H1 (cell line): ENCODE measurements around the gene PRRG1. TPM values are rescaled to one million over a fixed set of nuclear protein-coding genes. Genes with fewer than 3 reads are reported as not detected.
A peak's percentile ranks its signal among the peaks of the same experiment; 100 is the strongest.
"Not testable (repeated sequence)": the region's sequence is repeated elsewhere in the genome, so short reads cannot be mapped to it uniquely, and the experiment has no call there.

Source experiments
- CTCF ChIA-PET: fragments of 300-600 bp; sonication (Branson Sonifier 250); formaldehyde crosslinking; loops from one replicate; lab custom pipeline; 2021; ENCODE audit not compliant: partially characterized antibody; lab: Charles Lee
- POLR2A ChIA-PET: fragments of 300-600 bp; sonication (Branson Sonifier 250); formaldehyde crosslinking; loops from one replicate; lab custom pipeline; 2021; ENCODE audit warnings: inconsistent platforms; ENCODE audit not compliant: partially characterized antibody; lab: Charles Lee
- DNase-seq, 2 experiments: peaks; one replicate each; pipeline versions ENCODE4 v3.0.0 to v3.0.0-alpha.2; 2010 to 2022; ENCODE audit warnings: low spot score in 2 of 2, low read depth in 1 of 2, mixed read lengths in 1 of 2
- FAIRE-seq: peaks from 2 replicates; lab custom pipeline; 2011; peaks lifted over from hg19 to GRCh38; lab: Jason Lieb, UNC
- H2AFZ ChIP-seq: 2 replicates; pipeline ENCODE4 v1.8.1; 2012; ENCODE audit warnings: low read length, inconsistent platforms
- H2AK5ac ChIP-seq: 2 replicates; pipeline ENCODE4 v1.6.1; 2013; ENCODE audit warnings: low read depth, low read length
- H2BK120ac ChIP-seq: replicated peaks from 2 replicates; pipeline ENCODE3; 2013; ENCODE audit warnings: low read depth, low read length, inconsistent platforms
- H2BK12ac ChIP-seq: 2 replicates; pipeline ENCODE4 v1.6.1; 2013; ENCODE audit warnings: low read depth, low read length
- H2BK15ac ChIP-seq: 2 replicates; pipeline ENCODE4 v1.6.1; 2013; ENCODE audit warnings: low read length
- H2BK20ac ChIP-seq: 2 replicates; pipeline ENCODE4 v1.6.1; 2013; ENCODE audit warnings: low read length
- H2BK5ac ChIP-seq: 2 replicates; pipeline ENCODE4 v1.6.1; 2013; ENCODE audit warnings: low read depth, low read length
- H3K14ac ChIP-seq: 2 replicates; pipeline ENCODE4 v1.6.1; 2013; ENCODE audit warnings: inconsistent platforms; ENCODE audit not compliant: insufficient read length
- H3K18ac ChIP-seq: 2 replicates; pipeline ENCODE4 v1.6.1; 2013; ENCODE audit warnings: low read length; ENCODE audit errors: extremely low read depth
- H3K23ac ChIP-seq: 2 replicates; pipeline ENCODE4 v1.6.1; 2013; ENCODE audit warnings: inconsistent platforms; ENCODE audit not compliant: insufficient read length
- H3K23me2 ChIP-seq: 2 replicates; pipeline ENCODE4 v1.6.1; 2013; ENCODE audit warnings: low read depth, low read length
- H3K27ac ChIP-seq: 2 replicates; pipeline ENCODE4 v1.6.1; 2011; ENCODE audit warnings: low read depth, low read length, inconsistent platforms
- H3K27me3 ChIP-seq, 4 experiments: replicated peaks in 1 of 4; 1 replicate in 1 of 4; 2 replicates in 3 of 4; pipeline versions ENCODE4 v1.6.1 to v1.8.1; 2011 to 2013; ENCODE audit warnings: low read length in 3 of 4, mild to moderate bottlenecking in 3 of 4, inconsistent platforms in 2 of 4, mixed read lengths in 2 of 4, moderate library complexity in 1 of 4; ENCODE audit not compliant: control insufficient read depth in 3 of 4, insufficient read depth in 3 of 4; ENCODE audit errors: extremely low read depth in 1 of 4
- H3K36me3 ChIP-seq, 4 experiments: 2 replicates each; pipeline versions ENCODE4 v1.6.1 to v1.8.1; 2011 to 2013; ENCODE audit warnings: mild to moderate bottlenecking in 4 of 4, low read length in 3 of 4, moderate library complexity in 2 of 4, control low read depth in 1 of 4, inconsistent platforms in 1 of 4; ENCODE audit not compliant: insufficient read depth in 4 of 4, control insufficient read depth in 2 of 4
- H3K4ac ChIP-seq: replicated peaks from 2 replicates; pipeline ENCODE3; 2013; ENCODE audit warnings: low read length, low read depth, mixed read lengths, inconsistent platforms; ENCODE audit not compliant: insufficient read length
- H3K4me1 ChIP-seq, 4 experiments: replicated peaks in 1 of 4; 1 replicate in 1 of 4; 2 replicates in 3 of 4; pipeline versions ENCODE4 v1.6.1 to v1.8.1; 2011 to 2013; ENCODE audit warnings: low read length in 3 of 4, inconsistent platforms in 2 of 4, mixed read lengths in 1 of 4; ENCODE audit not compliant: insufficient read depth in 4 of 4, control insufficient read depth in 3 of 4
- H3K4me2 ChIP-seq, 2 experiments: 2 replicates each; pipeline versions ENCODE4 v1.6.1 to v1.8.1; 2011 to 2013; ENCODE audit warnings: low read depth in 2 of 2, low read length in 2 of 2, control low read depth in 1 of 2, inconsistent platforms in 1 of 2, mild to moderate bottlenecking in 1 of 2; ENCODE audit not compliant: insufficient read depth in 1 of 2
- H3K4me3 ChIP-seq, 4 experiments: fragments of 200-600, 300-600 bp in 1 of 4; sonication (generic), shearing (Covaris generic), sonication (Bioruptor Twin) in 1 of 4; 2 replicates each; pipeline versions ENCODE4 v1.5.1 to v1.8.1; 2011 to 2016; ENCODE audit warnings: low read length in 4 of 4, low read depth in 3 of 4, control low read depth in 2 of 4, inconsistent platforms in 2 of 4, mild to moderate bottlenecking in 2 of 4, mixed read lengths in 1 of 4, moderate library complexity in 1 of 4; ENCODE audit not compliant: insufficient read depth in 2 of 4; ENCODE audit errors: extremely low read depth in 1 of 4
- H3K56ac ChIP-seq: replicated peaks from 2 replicates; pipeline ENCODE3; 2013; ENCODE audit warnings: low read depth, mild to moderate bottlenecking, mixed read lengths, low read length, inconsistent platforms; ENCODE audit not compliant: insufficient read length
- H3K79me1 ChIP-seq: 2 replicates; pipeline ENCODE4 v1.6.1; 2013; ENCODE audit warnings: low read depth, low read length, control low read depth
- H3K79me2 ChIP-seq, 2 experiments: 2 replicates each; pipeline versions ENCODE4 v1.6.1 to v1.8.1; 2012 to 2013; ENCODE audit warnings: low read length in 2 of 2, mild to moderate bottlenecking in 2 of 2, inconsistent platforms in 1 of 2; ENCODE audit not compliant: insufficient read depth in 2 of 2, control insufficient read depth in 1 of 2
- H3K9ac ChIP-seq, 4 experiments: replicated peaks in 1 of 4; 1 replicate in 1 of 4; 2 replicates in 3 of 4; pipeline versions ENCODE4 v1.6.1 to v1.8.1; 2011 to 2013; ENCODE audit warnings: low read depth in 3 of 4, low read length in 3 of 4, control low read depth in 2 of 4, mild to moderate bottlenecking in 2 of 4, moderate library complexity in 2 of 4, inconsistent platforms in 1 of 4; ENCODE audit errors: extremely low read depth in 1 of 4
- H3K9me3 ChIP-seq, 2 experiments: 2 replicates each; pipeline versions ENCODE4 v1.6.1 to v1.8.1; 2012 to 2013; ENCODE audit warnings: mild to moderate bottlenecking in 2 of 2, moderate library complexity in 2 of 2, control low read depth in 1 of 2, inconsistent platforms in 1 of 2, low read depth in 1 of 2, low read length in 1 of 2, mixed read lengths in 1 of 2; ENCODE audit not compliant: insufficient read depth in 2 of 2
- H4K20me1 ChIP-seq, 2 experiments: replicated peaks in 1 of 2; 2 replicates each; pipeline versions ENCODE3 to v1.8.1; 2011 to 2013; ENCODE audit warnings: inconsistent platforms in 2 of 2, low read length in 2 of 2, mild to moderate bottlenecking in 1 of 2; ENCODE audit not compliant: insufficient read depth in 2 of 2, control insufficient read depth in 1 of 2
- H4K5ac ChIP-seq: 2 replicates; pipeline ENCODE4 v1.6.1; 2013; ENCODE audit warnings: low read length, low read depth, mixed read lengths, inconsistent platforms; ENCODE audit not compliant: insufficient read length
- H4K8ac ChIP-seq: 2 replicates; pipeline ENCODE4 v1.8.0; 2013; ENCODE audit warnings: mild to moderate bottlenecking, moderate library complexity, low read length, inconsistent platforms; ENCODE audit not compliant: insufficient read depth; ENCODE audit errors: extremely low read depth
- H4K91ac ChIP-seq: replicated peaks from 2 replicates; pipeline ENCODE3; 2013; ENCODE audit warnings: low read length, mixed read lengths, inconsistent platforms; ENCODE audit not compliant: insufficient read length
- ASH2L ChIP-seq: fragments of 200-600, 300-600 bp; sonication (generic); IDR thresholded peaks from one replicate; pipeline ENCODE4 v1.7.1; 2017; ENCODE audit warnings: low read length
- POLR2AphosphoS5 ChIP-seq: IDR thresholded peaks from 2 replicates; pipeline ENCODE4 v1.6.1; 2011; ENCODE audit warnings: low read depth, low read length
- TAF7 ChIP-seq: optimal IDR thresholded peaks from 2 replicates; pipeline ENCODE3; 2011; ENCODE audit warnings: low read depth, mild to moderate bottlenecking, inconsistent platforms, low read length, moderate library complexity, borderline replicate concordance
- WGBS, 2 experiments: shearing (Covaris generic) in 1 of 2; methylation state at CpG; one replicate each; pipeline versions ENCODE4 v1.1.6 to v1.1.7; 2013 to 2015; ENCODE audit warnings: low lambda C conversion rate in 2 of 2, mixed read lengths in 2 of 2, inconsistent platforms in 1 of 2, low coverage in 1 of 2, missing lambda C conversion rate in 1 of 2; ENCODE audit not compliant: insufficient replicate concordance in 2 of 2, insufficient coverage in 1 of 2, insufficient read length in 1 of 2; ENCODE audit errors: extremely low coverage in 1 of 2, missing lambda C conversion rate in 1 of 2; 5-methylcytosine and 5-hydroxymethylcytosine counted together
- polyA plus RNA-seq, 7 experiments: library from polyadenylated mRNA; depleted of rRNA in 3 of 7; stranded (reverse) in 5 of 7; unstranded in 2 of 7; fragments of >200 nt in 5 of 7; fragments of 200-250 nt in 2 of 7; gene quantifications; 1 replicate in 5 of 7; 2 replicates in 1 of 7; 4 replicates in 1 of 7; pipeline versions ENCODE4 v1.2.1 to v1.2.3, GENCODE V29; 2011 to 2013; ENCODE audit warnings: missing spikeins in 2 of 7, mixed read lengths in 2 of 7
- total RNA-seq: library from RNA; stranded (reverse); fragmentation: NEBNext Ultra II Directional; extraction: Animal tissue kit (Norgen Biotek cat#: 25700); gene quantifications from 2 replicates; pipeline ENCODE4 v1.2.1, GENCODE V29; 2021

Gene PRRG1
- total and polyA plus RNA-seq, 2 of the 8 experiments (the other 6 are each of a cell fraction or from before 2014, with no cell fraction given): 10.2 to 10.5 TPM

DNA sequence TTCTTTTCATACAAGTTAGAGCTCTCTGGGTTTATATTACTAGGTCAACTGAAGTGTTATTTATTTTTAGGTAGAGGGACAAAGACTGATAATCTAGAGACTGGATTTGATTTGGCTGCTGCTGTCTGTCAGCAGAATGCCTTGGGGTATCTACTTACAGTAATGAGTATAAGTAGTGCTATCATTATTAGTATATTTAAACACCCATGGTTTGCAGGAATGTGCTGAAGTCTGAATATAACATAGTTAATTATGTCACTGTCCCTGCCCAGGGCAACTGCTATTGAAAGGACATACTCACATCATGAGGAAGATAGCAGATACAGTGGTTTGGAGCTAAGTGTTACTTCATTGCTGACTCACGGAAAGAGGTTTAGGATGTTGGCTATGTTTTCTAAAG is 76.2 kb downstream of the PRRG1 start (continued):
- TF ChIP-seq TAF7: no peak
- no peak for TF ChIP-seq ASH2L
- no peak for TF ChIP-seq POLR2AphosphoS5
- TF ChIP-seq, all 59 proteins: peak for 0

DNA sequence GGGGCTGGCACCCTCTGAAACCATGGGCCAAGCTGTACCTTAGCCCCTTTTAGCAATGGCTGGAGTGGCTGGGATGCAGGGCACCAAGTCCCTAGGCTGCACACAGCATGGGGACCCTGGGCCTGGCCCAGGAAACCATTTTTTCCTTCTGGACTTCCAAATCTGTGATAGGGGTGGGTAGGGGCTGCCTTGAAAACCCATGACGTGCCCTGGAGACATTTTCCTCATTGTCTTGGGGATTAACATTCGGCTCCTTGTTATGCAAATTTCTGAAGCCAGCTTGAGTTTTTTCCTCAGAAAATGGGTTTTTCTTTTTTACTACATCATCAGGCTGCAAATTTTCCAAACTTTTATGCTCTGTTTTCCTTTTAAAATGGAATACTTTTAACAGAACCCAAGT is 79.8 kb downstream of the PRRG1 start:
- H4K8ac ChIP-seq, H2BK12ac ChIP-seq, H3K14ac ChIP-seq, POLR2A ChIA-PET, H3K9ac ChIP-seq, H3K27ac ChIP-seq, H2BK20ac ChIP-seq, H3K56ac ChIP-seq, H2BK15ac ChIP-seq, H3K4me2 ChIP-seq, CTCF ChIA-PET, H3K18ac ChIP-seq, H3K23me2 ChIP-seq, H3K79me1 ChIP-seq, H3K27me3 ChIP-seq, H4K20me1 ChIP-seq, H3K23ac ChIP-seq, H2BK120ac ChIP-seq, H2AFZ ChIP-seq, H4K5ac ChIP-seq, H3K9me3 ChIP-seq, H4K91ac ChIP-seq, H3K4me1 ChIP-seq, H3K4me3 ChIP-seq, H2BK5ac ChIP-seq, H2AK5ac ChIP-seq, H3K79me2 ChIP-seq, H3K4ac ChIP-seq: not testable (repeated sequence)
- DNase-seq: peak in 1 of 2 experiments; percentile 43
- WGBS, 2 experiments: 27% methylated on average over 2 of the region's 2 CpGs; no CpG with 5 or more reads in 1 of the 2 experiments
- peak; percentile 69 for FAIRE-seq
- peaks cover 0 to 11% (median 3%) of the 10 kb centered on the region in 4 experiments; a peak in 2 of 8 replicates for H3K36me3 ChIP-seq
